ENCODE measurements around the gene BORCS5.

GRCh38 chr12:12502815-12503151 is 145.9 kb downstream of the BORCS5 start:
- TF ChIP-seq EZH2phosphoT487 (IDR thresholded peaks at IDR 0.05) (no peak), CTCF (IDR thresholded peaks at IDR 0.05) (no peak), EZH2 (IDR thresholded peaks at IDR 0.05) (no peak)

Data from neural progenitor cell (in vitro differentiated cells).